Measurements from ENCODE around the gene FGD6.
"Not testable (repeated sequence)": the region's sequence is repeated elsewhere in the genome, so short reads cannot be mapped to it uniquely, and the experiment has no call there.

FGD6 gene

DNA sequence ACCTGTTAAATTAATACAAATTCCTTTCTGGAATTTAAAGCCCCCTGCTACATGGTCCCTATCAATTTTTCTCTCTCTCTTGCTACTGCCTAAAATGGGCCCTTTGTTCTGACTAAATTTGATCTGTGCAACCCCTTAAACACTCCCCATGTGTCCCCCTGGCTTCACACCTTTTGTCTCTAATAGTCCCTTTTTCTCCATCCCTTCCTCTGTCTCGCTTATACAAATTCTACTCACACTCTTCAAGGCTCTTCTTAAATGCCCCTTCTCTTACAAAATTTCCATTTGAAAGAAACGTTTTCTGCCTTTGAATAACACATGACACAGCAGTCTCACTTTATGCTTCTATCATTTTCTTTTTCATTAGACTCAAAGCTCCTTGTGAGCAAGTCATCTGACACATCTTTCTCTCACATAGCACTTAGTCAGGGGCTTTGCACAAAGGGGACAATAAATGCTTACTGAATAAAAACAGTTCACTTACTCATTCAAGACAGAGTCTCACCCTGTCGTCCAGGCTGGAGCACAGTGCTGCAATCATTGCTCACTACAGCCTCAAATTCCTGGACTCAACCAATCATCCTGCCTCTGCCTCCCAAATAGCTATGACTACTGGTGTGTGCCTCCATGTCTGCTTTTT is 102.4 kb downstream of the FGD6 start:
- Histone ChIP-seq H3K27me3 (ENCODE audit: insufficient read depth, insufficient read length) (no peaks in the 10 kb centered on the region), H3K36me3 (ENCODE audit: insufficient read depth, insufficient read length, low read length) (peaks cover 23% of the 10 kb centered on the region), H3K9me3 (ENCODE audit: insufficient read depth, low read length) (no peaks in the 10 kb centered on the region), H3K4me1 (ENCODE audit: insufficient read depth, insufficient read length) (no peaks in the 10 kb centered on the region), H3K9ac (ENCODE audit: insufficient read length, low read depth) (no peak overlapping the region), H3K4me3 (ENCODE audit: insufficient read length, low read depth) (no peak overlapping the region)
- no peak for DNase-seq (ENCODE audit: low read depth, low spot score)
- no peak for TF ChIP-seq ZNF274 (IDR thresholded peaks at IDR 0.05; ENCODE audit: low read depth, low read length)
- no peak for TF ChIP-seq YY1 (IDR thresholded peaks at IDR 0.05; ENCODE audit: insufficient read depth, insufficient read length)
- no peak for TF ChIP-seq SUZ12 (IDR thresholded peaks at IDR 0.05; ENCODE audit: extremely low read depth, insufficient read depth, insufficient read length)

DNA sequence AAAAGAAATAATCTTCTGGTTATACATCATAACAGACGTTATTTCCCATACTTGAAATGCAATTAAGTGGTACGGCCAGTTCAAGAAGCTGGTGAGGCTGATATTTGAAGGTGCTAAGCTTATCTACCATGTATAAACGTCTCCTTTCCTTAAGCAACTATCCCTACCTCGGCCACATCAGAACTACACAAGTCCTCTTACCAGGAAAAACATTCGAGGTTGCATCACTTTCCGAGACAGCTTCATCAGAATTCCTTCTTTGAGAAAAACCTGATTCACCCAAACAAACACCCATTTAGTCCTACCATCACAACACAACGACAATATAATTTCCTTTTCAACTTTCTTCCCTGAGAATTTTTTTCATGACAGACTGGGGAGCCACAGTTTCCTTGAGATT is 109.9 kb downstream of the FGD6 start:
- no peak for DNase-seq (ENCODE audit: low read depth, low spot score)
- Histone ChIP-seq H3K9me3 (ENCODE audit: insufficient read depth, low read length) (no peaks in the 10 kb centered on the region), H3K27me3 (ENCODE audit: insufficient read depth, insufficient read length) (no peaks in the 10 kb centered on the region), H3K4me1 (ENCODE audit: insufficient read depth, insufficient read length) (no peaks in the 10 kb centered on the region), H3K9ac (ENCODE audit: insufficient read length, low read depth) (no peak overlapping the region), H3K36me3 (ENCODE audit: insufficient read depth, insufficient read length, low read length) (peaks cover 49% of the 10 kb centered on the region), H3K4me3 (ENCODE audit: insufficient read length, low read depth) (no peak overlapping the region)
- TF ChIP-seq ZNF274 (IDR thresholded peaks at IDR 0.05; ENCODE audit: low read depth, low read length) (no peak), SUZ12 (IDR thresholded peaks at IDR 0.05; ENCODE audit: extremely low read depth, insufficient read depth, insufficient read length) (no peak), YY1 (IDR thresholded peaks at IDR 0.05; ENCODE audit: insufficient read depth, insufficient read length) (no peak)

DNA sequence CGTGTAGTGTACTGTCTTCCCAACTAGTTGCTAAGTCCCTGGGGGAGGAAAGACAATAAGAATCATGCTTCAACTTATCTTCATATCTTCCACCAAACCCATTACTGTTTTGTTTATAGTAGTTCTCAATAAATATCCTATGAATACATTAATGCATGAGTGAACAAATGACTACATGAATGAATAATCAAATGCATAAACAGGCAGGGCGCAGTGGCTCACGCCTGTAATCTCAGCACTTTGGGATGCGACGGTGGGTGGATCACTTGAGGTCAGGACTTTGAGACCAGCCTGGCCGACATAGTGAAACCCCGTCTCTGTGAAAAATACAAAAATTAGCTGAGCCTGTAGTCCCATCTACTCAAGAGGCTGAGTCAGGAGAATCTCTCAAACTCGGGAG is 111.7 kb downstream of the FGD6 start:
- H3K9ac ChIP-seq (ENCODE audit: insufficient read length, low read depth), result no peak overlapping the region
- H3K4me3 ChIP-seq (ENCODE audit: insufficient read length, low read depth), result no peak overlapping the region
- no peak for TF ChIP-seq ZNF274 (IDR thresholded peaks at IDR 0.05; ENCODE audit: low read depth, low read length)
- TF ChIP-seq SUZ12 (IDR thresholded peaks at IDR 0.05; ENCODE audit: extremely low read depth, insufficient read depth, insufficient read length), result no peak
- TF ChIP-seq YY1 (IDR thresholded peaks at IDR 0.05; ENCODE audit: insufficient read depth, insufficient read length), result no peak
- no peak for DNase-seq (ENCODE audit: low read depth, low spot score)
- H3K36me3 ChIP-seq (ENCODE audit: insufficient read depth, insufficient read length, low read length), result peaks cover 41% of the 10 kb centered on the region
- H3K27me3 ChIP-seq (ENCODE audit: insufficient read depth, insufficient read length), result no peaks in the 10 kb centered on the region
- no peaks in the 10 kb centered on the region for H3K4me1 ChIP-seq (ENCODE audit: insufficient read depth, insufficient read length)
- H3K9me3 ChIP-seq (ENCODE audit: insufficient read depth, low read length), result no peaks in the 10 kb centered on the region

DNA sequence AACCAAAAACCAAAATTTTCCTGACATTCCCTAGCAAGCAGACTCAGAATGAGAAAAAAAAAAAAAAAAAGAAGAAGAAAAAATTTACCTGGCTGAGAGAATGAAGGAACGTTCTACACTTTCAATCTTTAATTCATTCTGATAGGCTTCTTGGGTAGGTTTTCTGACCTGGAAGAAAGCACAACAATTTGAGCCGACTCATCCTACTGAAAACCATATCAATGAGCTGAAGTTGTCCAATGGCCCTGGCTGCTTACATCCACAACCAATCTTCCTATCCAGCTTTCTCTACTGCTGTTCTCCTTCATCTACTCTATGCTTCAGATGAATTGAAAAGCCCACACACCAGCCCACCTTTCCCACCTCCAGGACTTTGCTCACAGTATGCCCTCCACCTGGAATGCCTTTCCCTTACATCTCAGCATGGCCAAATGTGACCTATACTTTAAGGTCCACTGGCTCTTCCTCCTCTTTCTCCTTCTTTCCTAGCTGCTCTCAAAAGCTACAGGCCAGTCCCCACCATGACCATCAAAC is 112.3 kb downstream of the FGD6 start:
- H3K36me3 ChIP-seq (ENCODE audit: insufficient read depth, insufficient read length, low read length), result peaks cover 39% of the 10 kb centered on the region
- TF ChIP-seq SUZ12 (IDR thresholded peaks at IDR 0.05; ENCODE audit: extremely low read depth, insufficient read depth, insufficient read length), result no peak
- no peak for TF ChIP-seq YY1 (IDR thresholded peaks at IDR 0.05; ENCODE audit: insufficient read depth, insufficient read length)
- no peak for TF ChIP-seq ZNF274 (IDR thresholded peaks at IDR 0.05; ENCODE audit: low read depth, low read length)

DNA sequence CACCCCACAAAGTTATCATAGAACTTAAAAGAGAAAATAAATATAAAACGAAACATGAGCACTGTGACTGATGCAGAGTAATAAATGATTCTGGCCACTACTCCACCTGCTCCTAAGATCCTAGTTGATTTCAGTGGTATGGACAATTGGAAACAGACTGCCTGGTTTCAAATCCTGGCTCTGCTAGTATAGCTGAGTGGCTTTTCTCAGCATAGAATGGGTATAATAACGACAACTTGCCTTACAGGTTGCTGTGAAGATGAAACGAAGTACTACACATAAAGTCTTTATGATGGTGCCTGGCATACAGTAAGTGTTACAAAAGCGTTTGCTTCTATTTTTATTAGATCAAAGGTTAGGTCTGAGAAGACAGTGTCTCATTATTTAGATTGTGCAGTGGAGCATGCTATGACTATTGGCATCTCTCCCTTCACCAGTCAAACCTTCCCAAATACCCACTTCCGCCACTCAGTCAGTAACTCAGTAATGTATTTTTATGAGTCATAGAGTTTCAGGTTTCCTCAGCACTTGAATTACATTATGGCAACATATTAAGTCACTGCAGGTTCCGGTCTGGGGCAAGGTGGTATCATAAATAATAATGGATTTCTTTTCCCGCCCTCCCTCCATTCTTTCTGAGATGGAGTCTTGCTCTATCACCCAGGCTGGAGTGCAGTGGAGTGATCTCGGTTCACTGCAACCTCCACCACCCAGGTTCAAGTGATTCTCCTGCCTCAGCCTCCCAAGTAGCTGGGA is 114.2 kb downstream of the FGD6 start:
- Histone ChIP-seq H3K4me1 (ENCODE audit: insufficient read depth, insufficient read length) (no peaks in the 10 kb centered on the region), H3K4me3 (ENCODE audit: insufficient read length, low read depth) (no peak overlapping the region), H3K9me3 (ENCODE audit: insufficient read depth, low read length) (no peaks in the 10 kb centered on the region), H3K36me3 (ENCODE audit: insufficient read depth, insufficient read length, low read length) (peaks cover 40% of the 10 kb centered on the region), H3K27me3 (ENCODE audit: insufficient read depth, insufficient read length) (no peaks in the 10 kb centered on the region), H3K9ac (ENCODE audit: insufficient read length, low read depth) (no peak overlapping the region)
- no peak for DNase-seq (ENCODE audit: low read depth, low spot score)
- TF ChIP-seq SUZ12 (IDR thresholded peaks at IDR 0.05; ENCODE audit: extremely low read depth, insufficient read depth, insufficient read length) (no peak), YY1 (IDR thresholded peaks at IDR 0.05; ENCODE audit: insufficient read depth, insufficient read length) (no peak), ZNF274 (IDR thresholded peaks at IDR 0.05; ENCODE audit: low read depth, low read length) (no peak)

More for the DNA sequence above, 112.3 kb downstream of the FGD6 start:
- H3K4me3 ChIP-seq (ENCODE audit: insufficient read length, low read depth), result no peak overlapping the region
- no peaks in the 10 kb centered on the region for H3K4me1 ChIP-seq (ENCODE audit: insufficient read depth, insufficient read length)
- DNase-seq (ENCODE audit: low read depth, low spot score), result no peak
- H3K9ac ChIP-seq (ENCODE audit: insufficient read length, low read depth), result no peak overlapping the region
- H3K27me3 ChIP-seq (ENCODE audit: insufficient read depth, insufficient read length), result no peaks in the 10 kb centered on the region
- H3K9me3 ChIP-seq (ENCODE audit: insufficient read depth, low read length), result no peaks in the 10 kb centered on the region

DNA sequence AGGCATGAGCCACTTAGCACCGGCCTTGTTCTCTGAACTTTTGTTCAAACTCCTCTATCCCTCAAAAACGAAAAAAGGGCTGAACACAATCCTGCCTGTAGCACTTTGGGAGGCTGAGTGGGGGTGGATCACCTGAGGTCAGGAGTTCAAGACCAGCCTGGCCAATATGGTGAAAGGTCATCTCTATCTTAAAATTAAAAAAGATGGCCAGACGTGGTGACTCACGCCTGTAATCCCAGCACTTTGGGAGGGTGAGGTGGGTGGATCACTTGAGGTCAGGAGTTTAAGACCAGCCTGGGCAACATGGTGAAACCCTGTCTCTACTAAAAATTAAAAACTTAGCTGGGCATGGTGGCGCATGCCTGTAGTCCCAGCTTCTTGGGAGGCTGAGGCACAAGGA is 115.3 kb downstream of the FGD6 start:
- H3K4me3 ChIP-seq (ENCODE audit: insufficient read length, low read depth); H3K9me3 ChIP-seq (ENCODE audit: insufficient read depth, low read length); H3K4me1 ChIP-seq (ENCODE audit: insufficient read depth, insufficient read length); H3K27me3 ChIP-seq (ENCODE audit: insufficient read depth, insufficient read length); H3K9ac ChIP-seq (ENCODE audit: insufficient read length, low read depth); DNase-seq (ENCODE audit: low read depth, low spot score): not testable (repeated sequence)
- peaks cover 34% of the 10 kb centered on the region for H3K36me3 ChIP-seq (ENCODE audit: insufficient read depth, insufficient read length, low read length)

Data from NT2/D1 (cell line).